SHP77 (cell line): ENCODE results near the gene AKAP13.

Experiments used
- DNase-seq, 2 experiments: peaks; one replicate each; lab custom pipeline; 2025; lab: John Stamatoyannopoulos, UW

The AKAP13 gene

GRCh38 chr15:85540085-85540797 is 159.8 kb downstream of the AKAP13 start:
- no peak for DNase-seq

GRCh38 chr15:85541744-85542143 is 161.3 kb downstream of the AKAP13 start:
- no peak for DNase-seq

GRCh38 chr15:85542488-85542887 is 162.1 kb downstream of the AKAP13 start:
- DNase-seq = no peak

GRCh38 chr15:85542895-85543331 is 162.5 kb downstream of the AKAP13 start:
- DNase-seq = no peak

GRCh38 chr15:85543741-85544155 is 163.3 kb downstream of the AKAP13 start:
- DNase-seq = no peak

- DNase-seq = no peak
Observed at GRCh38 chr15:85545185-85545584, 164.8 kb downstream of the AKAP13 start.

- DNase-seq = no peak
Observed at GRCh38 chr15:85545752-85546151, 165.3 kb downstream of the AKAP13 start.

GRCh38 chr15:85547386-85547785 is 167.0 kb downstream of the AKAP13 start:
- no peak for DNase-seq

- DNase-seq = no peak
Observed at GRCh38 chr15:85550283-85550682, 169.9 kb downstream of the AKAP13 start.

- no peak for DNase-seq
Observed at GRCh38 chr15:85551221-85551832, 170.9 kb downstream of the AKAP13 start.

- no peak for DNase-seq
Observed at GRCh38 chr15:85554852-85555521, 174.6 kb downstream of the AKAP13 start.

- DNase-seq = no peak
Observed at GRCh38 chr15:85555875-85556617, 175.6 kb downstream of the AKAP13 start.

GRCh38 chr15:85556618-85556895 is 176.2 kb downstream of the AKAP13 start:
- DNase-seq = no peak

- DNase-seq = no peak
Observed at GRCh38 chr15:85557385-85557784, 177.0 kb downstream of the AKAP13 start.

GRCh38 chr15:85558848-85559247 is 178.4 kb downstream of the AKAP13 start:
- DNase-seq = no peak

- no peak for DNase-seq
Observed at GRCh38 chr15:85559530-85559929, 179.1 kb downstream of the AKAP13 start.

GRCh38 chr15:85562824-85563223 is 182.4 kb downstream of the AKAP13 start:
- DNase-seq = no peak

- DNase-seq = no peak
Observed at GRCh38 chr15:85563328-85563727, 182.9 kb downstream of the AKAP13 start.

- no peak for DNase-seq
Observed at GRCh38 chr15:85563731-85564130, 183.3 kb downstream of the AKAP13 start.

GRCh38 chr15:85564686-85565085 is 184.3 kb downstream of the AKAP13 start:
- no peak for DNase-seq

- DNase-seq = no peak
Observed at GRCh38 chr15:85568261-85568808, 187.9 kb downstream of the AKAP13 start.

GRCh38 chr15:85570336-85570735 is 189.9 kb downstream of the AKAP13 start:
- no peak for DNase-seq
